Gastrocnemius medialis (tissue), 4 donors: ENCODE results near the gene CLEC4D. TPM values are rescaled to one million over a fixed set of nuclear protein-coding genes. Genes with fewer than 3 reads are reported as not detected.
"Not testable (repeated sequence)": the region's sequence is repeated elsewhere in the genome, so short reads cannot be mapped to it uniquely, and the experiment has no call there.

Experiments
- ATAC-seq, 2 donors: fragments of 150-250 bp; one replicate each; pipeline ENCODE4 v1.9.1; 2016
- DNase-seq, 2 donors: peaks; one replicate each; pipeline ENCODE4 v3.0.0-alpha.2; 2019
- H3K27ac ChIP-seq, 4 donors: fragments of 200-600 bp; sonication (generic); 1 replicate in 1 of 4; 2 replicates in 3 of 4; pipeline ENCODE4 v1.5.1; 2016 to 2018; ENCODE audit warnings: mild to moderate bottlenecking in 2 of 4, moderate library complexity in 1 of 4
- H3K27me3 ChIP-seq, 3 donors: fragments of 200-600 bp; sonication (generic) in 2 of 3; 1 replicate in 1 of 3; 2 replicates in 2 of 3; pipeline versions ENCODE4 v1.5.1 to v1.6.0; 2016 to 2019; ENCODE audit warnings: mild to moderate bottlenecking in 1 of 3, moderate library complexity in 1 of 3
- H3K36me3 ChIP-seq, 2 donors: fragments of 200-600 bp; sonication (generic) in 1 of 2; one replicate each; pipeline ENCODE4 v1.5.1; 2017 to 2018
- H3K4me1 ChIP-seq, 2 donors: fragments of 200-600 bp; sonication (generic) in 1 of 2; one replicate each; pipeline ENCODE4 v1.5.1; 2016 to 2017; ENCODE audit warnings: mild to moderate bottlenecking in 2 of 2
- H3K4me3 ChIP-seq, 4 donors: fragments of 200-600 bp; sonication (generic) in 3 of 4; 1 replicate in 1 of 4; 2 replicates in 3 of 4; pipeline ENCODE4 v1.5.1; 2016 to 2019; ENCODE audit warnings: mild to moderate bottlenecking in 2 of 4
- H3K9me3 ChIP-seq, 3 donors: fragments of 200-600 bp; sonication (generic) in 2 of 3; 1 replicate in 1 of 3; 2 replicates in 2 of 3; pipeline ENCODE4 v1.5.1; 2016 to 2019
- POLR2A ChIP-seq, 2 donors: fragments of 450-650 bp; IDR thresholded peaks; one replicate each; pipeline ENCODE4 v1.6.1; 2017; ENCODE audit warnings: antibody characterized with exemption in 2 of 2, mild to moderate bottlenecking in 2 of 2, moderate library complexity in 2 of 2
- in situ Hi-C, 4 donors: fragments of 200-750 bp; cut with MboI; loops; one replicate each; pipeline versions ENCODE4 v1.15.0 to v1.8.0; 2017; ENCODE audit warnings: low sequenced_read_pairs in 4 of 4
- intact Hi-C: fragments of 100-400 bp; cut with DNase I; formaldehyde crosslinking; loops from one replicate; pipeline ENCODE4 v1.15.1; 2023; ENCODE audit warnings: low total_unique reads
- total RNA-seq, 4 donors: library from RNA; depleted of rRNA; stranded (reverse); fragments of >200 nt; gene quantifications; one replicate each; pipeline versions ENCODE4 v1.1.0 to v1.2.3, GENCODE V29; 2016
- TF ChIP-seq, protein P1 (sequence below), 5 experiments: fragments of 450-650 bp in 3 of 5; fragments of 200-600 bp in 2 of 5; sonication (generic) in 2 of 5; IDR thresholded peaks in 4 of 5; conservative IDR thresholded peaks in 1 of 5; 1 replicate in 4 of 5; 2 replicates in 1 of 5; pipeline ENCODE4 v1.5.1; 2016 to 2019; ENCODE audit warnings: antibody characterized with exemption in 5 of 5, mild to moderate bottlenecking in 3 of 5, moderate library complexity in 3 of 5

CLEC4D gene
- total RNA-seq, 4 donors from 2014 or later = 0.27 TPM; not detected in 3

DNA sequence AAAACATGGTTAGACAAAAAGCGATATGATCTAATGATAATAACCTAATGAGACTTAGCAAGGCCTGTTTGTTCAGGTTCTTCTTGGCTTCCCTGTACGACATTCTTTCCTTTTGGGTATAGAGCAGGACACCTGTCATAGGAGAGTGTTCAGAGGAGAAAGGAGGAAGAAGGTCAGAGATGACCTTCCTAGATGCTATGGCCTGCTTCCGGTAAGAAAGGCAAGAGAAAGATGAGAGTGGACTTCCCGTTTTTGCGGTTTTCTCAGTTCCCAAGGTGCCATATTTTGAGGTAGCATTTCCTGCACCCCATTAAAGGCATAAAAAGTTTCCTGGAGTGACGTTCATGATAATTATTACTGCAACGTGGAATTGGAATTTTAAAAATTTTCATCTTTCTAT is 18.7 kb downstream of the CLEC4D start:
- H3K9me3 ChIP-seq = no peaks in the 10 kb centered on the region
- DNase-seq = no peak
- H3K4me3 ChIP-seq = no peak overlapping the region
- no peaks in the 10 kb centered on the region for H3K4me1 ChIP-seq
- H3K27ac ChIP-seq = no peak overlapping the region
- intact Hi-C loops = no loop called here
- no peak for ATAC-seq
- no peaks in the 10 kb centered on the region for H3K36me3 ChIP-seq
- in situ Hi-C loops = no loop called here
- TF ChIP-seq, protein P1, sequence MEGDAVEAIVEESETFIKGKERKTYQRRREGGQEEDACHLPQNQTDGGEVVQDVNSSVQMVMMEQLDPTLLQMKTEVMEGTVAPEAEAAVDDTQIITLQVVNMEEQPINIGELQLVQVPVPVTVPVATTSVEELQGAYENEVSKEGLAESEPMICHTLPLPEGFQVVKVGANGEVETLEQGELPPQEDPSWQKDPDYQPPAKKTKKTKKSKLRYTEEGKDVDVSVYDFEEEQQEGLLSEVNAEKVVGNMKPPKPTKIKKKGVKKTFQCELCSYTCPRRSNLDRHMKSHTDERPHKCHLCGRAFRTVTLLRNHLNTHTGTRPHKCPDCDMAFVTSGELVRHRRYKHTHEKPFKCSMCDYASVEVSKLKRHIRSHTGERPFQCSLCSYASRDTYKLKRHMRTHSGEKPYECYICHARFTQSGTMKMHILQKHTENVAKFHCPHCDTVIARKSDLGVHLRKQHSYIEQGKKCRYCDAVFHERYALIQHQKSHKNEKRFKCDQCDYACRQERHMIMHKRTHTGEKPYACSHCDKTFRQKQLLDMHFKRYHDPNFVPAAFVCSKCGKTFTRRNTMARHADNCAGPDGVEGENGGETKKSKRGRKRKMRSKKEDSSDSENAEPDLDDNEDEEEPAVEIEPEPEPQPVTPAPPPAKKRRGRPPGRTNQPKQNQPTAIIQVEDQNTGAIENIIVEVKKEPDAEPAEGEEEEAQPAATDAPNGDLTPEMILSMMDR (IDR thresholded peaks at IDR 0.05 in 4 of 5, conservative IDR thresholded peaks at IDR 0.05 in 1 of 5) = no peak
- TF ChIP-seq POLR2A (IDR thresholded peaks at IDR 0.05) = no peak
- no peaks in the 10 kb centered on the region for H3K27me3 ChIP-seq

DNA sequence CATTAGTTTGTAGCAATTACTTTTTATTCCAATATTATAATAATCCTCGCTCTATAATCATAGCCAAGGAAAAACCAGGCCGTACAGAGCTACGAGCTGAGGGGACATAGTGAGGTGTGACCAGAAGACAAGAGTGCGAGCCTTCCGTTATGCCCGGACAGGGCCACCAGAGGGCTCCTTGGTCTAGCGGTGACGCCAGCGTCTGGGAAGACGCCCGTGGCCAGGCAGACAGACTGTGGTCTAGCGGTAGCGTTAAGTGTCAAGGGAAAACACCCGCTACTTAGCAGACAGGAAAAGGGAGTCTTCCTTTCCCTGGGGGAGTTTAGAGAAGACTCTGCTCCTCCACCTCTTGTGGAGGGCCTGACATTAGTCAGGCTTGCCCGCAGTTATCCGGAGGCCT is 24.5 kb downstream of the CLEC4D start:
- DNase-seq, in situ Hi-C loops, intact Hi-C loops, H3K36me3 ChIP-seq, H3K27ac ChIP-seq, H3K4me1 ChIP-seq, H3K9me3 ChIP-seq, ATAC-seq, H3K27me3 ChIP-seq, H3K4me3 ChIP-seq: not testable (repeated sequence)

DNA sequence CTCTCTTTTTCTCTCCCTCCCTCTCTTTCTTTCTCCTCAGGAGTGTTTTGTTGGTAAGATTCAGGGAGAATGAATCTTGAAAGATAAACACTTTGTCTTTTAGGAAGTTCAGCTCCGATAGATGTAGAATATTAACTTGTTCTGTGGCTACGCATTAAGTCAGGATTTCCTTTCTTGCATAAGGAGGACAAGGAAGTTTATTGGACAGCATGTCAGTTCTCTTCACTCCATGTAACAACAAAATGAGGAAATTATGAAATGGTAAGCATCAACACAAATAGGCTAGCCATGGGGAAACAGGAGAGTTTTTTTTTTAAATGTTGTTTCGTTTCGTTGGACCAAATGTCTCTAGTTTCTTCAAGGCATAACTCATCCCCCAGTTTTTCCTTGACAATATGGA is 27.5 kb downstream of the CLEC4D start, which contains the start of gene CLEC4E:
Gene CLEC4E (minus strand): TSS at position 75 of the 400 bp plus-strand sequence. CDS start 108 bp downstream, outside the sequence.
- H3K4me3 ChIP-seq = peak within 1 kb of the TSS in 1 of 4 donors; percentile 2
- H3K27ac ChIP-seq, H3K27me3 ChIP-seq, H3K9me3 ChIP-seq, H3K4me1 ChIP-seq, DNase-seq, H3K36me3 ChIP-seq, in situ Hi-C loops, intact Hi-C loops: not testable (repeated sequence)
- peak in 1 of 2 donors; percentile 21 for ATAC-seq

DNA sequence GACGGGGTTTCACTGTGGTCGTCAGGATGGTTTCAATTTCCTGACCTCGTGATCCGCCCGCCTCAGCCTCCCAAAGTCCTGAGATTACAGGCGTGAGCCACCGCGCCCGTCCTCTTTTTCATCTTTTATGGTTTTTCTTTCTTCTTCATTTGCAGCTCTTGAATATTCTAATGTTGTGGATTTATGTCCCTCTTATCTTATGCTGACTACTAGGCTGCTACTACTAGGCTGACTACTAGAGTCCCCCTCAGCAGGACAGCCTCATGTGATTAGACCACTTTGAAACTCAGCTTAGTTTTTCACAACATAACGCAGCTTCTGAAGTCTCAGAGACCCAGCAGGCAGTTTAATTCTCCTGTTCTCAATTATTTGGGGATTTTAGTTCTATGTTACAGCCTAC is 28.3 kb downstream of the CLEC4D start:
- H3K27me3 ChIP-seq = no peaks in the 10 kb centered on the region
- no peak for ATAC-seq
- H3K9me3 ChIP-seq = no peaks in the 10 kb centered on the region
- intact Hi-C loops (no loop called here), in situ Hi-C loops (no loop called here)
- H3K27ac ChIP-seq = no peak overlapping the region
- H3K4me3 ChIP-seq = no peak overlapping the region
- H3K36me3 ChIP-seq = no peaks in the 10 kb centered on the region
- TF ChIP-seq, protein P1 (IDR thresholded peaks at IDR 0.05 in 4 of 5, conservative IDR thresholded peaks at IDR 0.05 in 1 of 5) = no peak
- TF ChIP-seq POLR2A (IDR thresholded peaks at IDR 0.05) = no peak
- no peak for DNase-seq
- H3K4me1 ChIP-seq = no peaks in the 10 kb centered on the region

DNA sequence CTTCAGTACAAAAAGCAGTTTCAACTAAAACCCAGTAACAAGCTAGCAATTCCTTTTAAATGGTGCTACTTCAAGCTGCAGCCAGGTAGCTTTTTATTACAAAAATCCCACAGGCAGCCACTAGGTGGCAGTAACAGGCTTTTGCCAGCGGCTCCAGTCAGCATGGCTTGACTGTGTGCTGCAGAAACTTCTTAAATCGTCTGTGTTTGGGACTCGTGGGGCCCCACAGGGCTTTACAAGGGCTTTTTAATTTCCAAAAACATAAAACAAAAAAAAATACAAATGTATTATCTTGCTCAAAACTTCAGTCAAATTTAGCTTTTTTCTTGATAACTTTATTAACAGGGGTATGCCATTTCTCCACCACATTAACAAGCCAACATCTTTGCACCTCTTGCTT is 31.0 kb downstream of the CLEC4D start:
- intact Hi-C loops (no loop called here), in situ Hi-C loops (no loop called here)

More for the DNA sequence above, 31.0 kb downstream of the CLEC4D start:
- Histone ChIP-seq H3K4me1 (no peaks in the 10 kb centered on the region), H3K27ac (no peak overlapping the region), H3K9me3 (no peaks in the 10 kb centered on the region), H3K4me3 (no peak overlapping the region), H3K27me3 (no peaks in the 10 kb centered on the region), H3K36me3 (no peaks in the 10 kb centered on the region)
- no peak for TF ChIP-seq POLR2A (IDR thresholded peaks at IDR 0.05)
- TF ChIP-seq, protein P1 (IDR thresholded peaks at IDR 0.05 in 4 of 5, conservative IDR thresholded peaks at IDR 0.05 in 1 of 5) = peak; percentile 54 to 87 (median 66)
- peak; percentile 20 to 27 for DNase-seq
- peak; percentile 39 to 42 for ATAC-seq
